Fibroblast of skin of back (primary cell): ENCODE data around the gene PNPLA7.

Source experiments
- DNase-seq: peaks from one replicate; pipeline ENCODE4 v3.0.0-alpha.2; 2013

PNPLA7 gene

GRCh38 chr9:137433916-137434431, 116.2 kb downstream of the PNPLA7 start:
- no peak for DNase-seq

- no peak for DNase-seq
Measured at GRCh38 chr9:137433349-137433915, 116.8 kb downstream of the PNPLA7 start.

GRCh38 chr9:137432687-137433348, 117.4 kb downstream of the PNPLA7 start:
- DNase-seq, result no peak

- no peak for DNase-seq
Measured at GRCh38 chr9:137431416-137431931, 118.7 kb downstream of the PNPLA7 start.

- no peak for DNase-seq
Measured at GRCh38 chr9:137430723-137431415, 119.3 kb downstream of the PNPLA7 start.

GRCh38 chr9:137429974-137430722, 120.1 kb downstream of the PNPLA7 start:
- DNase-seq, result no peak

- no peak for DNase-seq
Measured at GRCh38 chr9:137429546-137429890, 120.7 kb downstream of the PNPLA7 start.

GRCh38 chr9:137428841-137429545, 121.2 kb downstream of the PNPLA7 start:
- no peak for DNase-seq

- DNase-seq, result no peak
Measured at GRCh38 chr9:137428311-137428630, 121.9 kb downstream of the PNPLA7 start.

GRCh38 chr9:137427454-137428310, 122.5 kb downstream of the PNPLA7 start:
- DNase-seq, result no peak

- DNase-seq, result no peak
Measured at GRCh38 chr9:137426018-137426681, 124.1 kb downstream of the PNPLA7 start.

GRCh38 chr9:137423514-137424291, 126.5 kb downstream of the PNPLA7 start:
- no peak for DNase-seq

GRCh38 chr9:137422604-137423513, 127.3 kb downstream of the PNPLA7 start, which contains the start of the genes EXD3 and NOXA1:
TSS of gene EXD3 (minus strand) at chr9:137423162. CDS start at chr9:137395357, 27,805 bp downstream.
TSS of gene NOXA1 (plus strand) at chr9:137423393. CDS start at chr9:137423530, 137 bp downstream.
- peak; percentile 88 for DNase-seq

GRCh38 chr9:137421838-137422603, 128.2 kb downstream of the PNPLA7 start:
- no peak for DNase-seq

- DNase-seq, result no peak
Measured at GRCh38 chr9:137417161-137418021, 132.8 kb downstream of the PNPLA7 start.

GRCh38 chr9:137416563-137417151, 133.5 kb downstream of the PNPLA7 start:
- DNase-seq, result no peak
